Osteoblast (primary cell): ENCODE results near the gene ADORA2A. TPM values are rescaled to one million over a fixed set of nuclear protein-coding genes. Genes with fewer than 3 reads are reported as not detected.

Experiments used
- DNase-seq: peaks from one replicate; pipeline ENCODE4 v3.0.0; 2011; ENCODE audit warnings: low spot score, mixed read lengths; ENCODE audit not compliant: insufficient read length; ENCODE audit errors: missing footprints
- H2AFZ ChIP-seq: 2 replicates; pipeline ENCODE4 v1.6.0; 2011; ENCODE audit warnings: mild to moderate bottlenecking, low read length
- H3K27ac ChIP-seq: 2 replicates; pipeline ENCODE4 v1.5.1; 2011; ENCODE audit warnings: mild to moderate bottlenecking, low read depth, low read length, moderate library complexity
- H3K27me3 ChIP-seq: 2 replicates; pipeline ENCODE4 v1.6.0; 2012; ENCODE audit warnings: mild to moderate bottlenecking, control low read depth, inconsistent platforms, low read length, moderate library complexity; ENCODE audit not compliant: insufficient read depth
- H3K36me3 ChIP-seq: 2 replicates; pipeline ENCODE4 v1.5.1; 2011; ENCODE audit warnings: mild to moderate bottlenecking, low read length, control low read depth, moderate library complexity; ENCODE audit not compliant: insufficient read depth
- H3K4me1 ChIP-seq: 2 replicates; pipeline ENCODE4 v1.5.1; 2011; ENCODE audit warnings: mild to moderate bottlenecking, low read length, control low read depth, moderate library complexity; ENCODE audit not compliant: insufficient read depth
- H3K4me2 ChIP-seq: 2 replicates; pipeline ENCODE4 v1.6.0; 2011; ENCODE audit warnings: mild to moderate bottlenecking, low read length; ENCODE audit not compliant: insufficient read depth
- H3K4me3 ChIP-seq: fragments of 200-600 bp; sonication (generic); 3 replicates; pipeline ENCODE4 v1.5.1; 2012; ENCODE audit warnings: mild to moderate bottlenecking, low read length, inconsistent platforms; ENCODE audit not compliant: insufficient read depth
- H3K79me2 ChIP-seq: 2 replicates; pipeline ENCODE4 v1.6.0; 2012; ENCODE audit warnings: mild to moderate bottlenecking, low read length, control low read depth, inconsistent platforms; ENCODE audit not compliant: insufficient read depth
- H3K9me3 ChIP-seq: 2 replicates; pipeline ENCODE4 v1.5.1; 2011; ENCODE audit warnings: low read depth, low read length, control low read depth
- H4K20me1 ChIP-seq: 2 replicates; pipeline ENCODE4 v1.6.0; 2012; ENCODE audit warnings: mild to moderate bottlenecking, low read length, control low read depth; ENCODE audit not compliant: insufficient read depth
- total RNA-seq: library from RNA; depleted of rRNA; stranded (reverse); fragments of >200 nt; gene quantifications from 2 replicates; pipeline ENCODE4 v1.2.3, GENCODE V29; 2012
- TF ChIP-seq, protein P1 (sequence below): IDR thresholded peaks from 2 replicates; pipeline ENCODE4 v1.5.1; 2011; ENCODE audit warnings: mild to moderate bottlenecking, low read depth, low read length, moderate library complexity; ENCODE audit errors: extremely low read depth

The ADORA2A gene
- total RNA-seq, 1 donor: 0.72 TPM

DNA sequence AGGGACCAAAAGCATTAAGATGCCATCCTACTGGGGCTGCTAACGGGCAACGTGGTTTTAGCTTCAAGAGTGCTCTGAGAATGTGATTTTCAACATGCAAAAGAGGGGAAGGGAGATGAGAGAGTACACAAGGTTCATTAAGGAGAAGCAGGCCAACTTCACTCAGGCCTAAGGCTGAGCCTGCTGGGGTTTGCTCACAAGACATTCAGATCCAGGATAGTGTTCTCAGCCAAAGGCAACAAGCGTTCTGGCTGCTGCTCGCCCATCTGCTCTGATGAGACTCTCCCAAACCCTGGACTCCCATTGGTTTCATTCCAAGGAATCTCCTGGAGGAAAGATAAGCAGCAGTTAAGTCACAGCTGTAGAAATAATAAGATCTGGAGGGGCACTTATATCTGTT lies 44.2 kb downstream of the ADORA2A start:
- Histone ChIP-seq H3K4me3 (no peak overlapping the region), H3K79me2 (no peaks in the 10 kb centered on the region), H3K4me1 (peaks cover 40% of the 10 kb centered on the region), H3K4me2 (peak overlapping the region; percentile 40), H3K27ac (peak overlapping the region; percentile 72), H3K9me3 (no peaks in the 10 kb centered on the region), H2AFZ (peak overlapping the region; percentile 58), H4K20me1 (no peaks in the 10 kb centered on the region), H3K36me3 (no peaks in the 10 kb centered on the region), H3K27me3 (no peaks in the 10 kb centered on the region)
- DNase-seq: peak; percentile 73
- TF ChIP-seq, protein P1, sequence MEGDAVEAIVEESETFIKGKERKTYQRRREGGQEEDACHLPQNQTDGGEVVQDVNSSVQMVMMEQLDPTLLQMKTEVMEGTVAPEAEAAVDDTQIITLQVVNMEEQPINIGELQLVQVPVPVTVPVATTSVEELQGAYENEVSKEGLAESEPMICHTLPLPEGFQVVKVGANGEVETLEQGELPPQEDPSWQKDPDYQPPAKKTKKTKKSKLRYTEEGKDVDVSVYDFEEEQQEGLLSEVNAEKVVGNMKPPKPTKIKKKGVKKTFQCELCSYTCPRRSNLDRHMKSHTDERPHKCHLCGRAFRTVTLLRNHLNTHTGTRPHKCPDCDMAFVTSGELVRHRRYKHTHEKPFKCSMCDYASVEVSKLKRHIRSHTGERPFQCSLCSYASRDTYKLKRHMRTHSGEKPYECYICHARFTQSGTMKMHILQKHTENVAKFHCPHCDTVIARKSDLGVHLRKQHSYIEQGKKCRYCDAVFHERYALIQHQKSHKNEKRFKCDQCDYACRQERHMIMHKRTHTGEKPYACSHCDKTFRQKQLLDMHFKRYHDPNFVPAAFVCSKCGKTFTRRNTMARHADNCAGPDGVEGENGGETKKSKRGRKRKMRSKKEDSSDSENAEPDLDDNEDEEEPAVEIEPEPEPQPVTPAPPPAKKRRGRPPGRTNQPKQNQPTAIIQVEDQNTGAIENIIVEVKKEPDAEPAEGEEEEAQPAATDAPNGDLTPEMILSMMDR: no peak

DNA sequence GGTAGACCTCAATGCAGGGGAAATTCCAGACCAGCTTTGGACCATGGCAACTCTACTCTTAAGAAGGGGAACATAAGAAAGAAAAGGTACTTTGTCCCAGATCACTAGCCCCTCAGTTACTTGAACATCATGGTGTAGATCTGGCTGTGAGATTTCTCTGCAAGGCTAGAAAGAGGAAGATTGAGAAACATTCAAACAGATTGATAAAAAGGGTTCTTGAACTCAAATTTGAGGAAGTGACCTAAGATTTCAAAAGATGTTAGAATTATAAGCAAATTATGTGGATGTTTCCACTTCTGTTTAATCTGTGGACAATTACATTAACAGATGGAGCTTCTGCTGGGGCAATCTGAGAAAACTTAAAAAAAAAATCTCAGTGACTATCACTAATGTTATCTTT lies 45.9 kb downstream of the ADORA2A start:
- no peak overlapping the region for H2AFZ ChIP-seq
- TF ChIP-seq, protein P1: no peak
- no peak overlapping the region for H3K27ac ChIP-seq
- H3K36me3 ChIP-seq: no peaks in the 10 kb centered on the region
- H3K27me3 ChIP-seq: no peaks in the 10 kb centered on the region
- H4K20me1 ChIP-seq: no peaks in the 10 kb centered on the region
- peaks cover 32% of the 10 kb centered on the region for H3K4me1 ChIP-seq
- no peak for DNase-seq
- H3K4me3 ChIP-seq: no peak overlapping the region
- no peaks in the 10 kb centered on the region for H3K79me2 ChIP-seq
- H3K4me2 ChIP-seq: no peak overlapping the region
- H3K9me3 ChIP-seq: no peaks in the 10 kb centered on the region

DNA sequence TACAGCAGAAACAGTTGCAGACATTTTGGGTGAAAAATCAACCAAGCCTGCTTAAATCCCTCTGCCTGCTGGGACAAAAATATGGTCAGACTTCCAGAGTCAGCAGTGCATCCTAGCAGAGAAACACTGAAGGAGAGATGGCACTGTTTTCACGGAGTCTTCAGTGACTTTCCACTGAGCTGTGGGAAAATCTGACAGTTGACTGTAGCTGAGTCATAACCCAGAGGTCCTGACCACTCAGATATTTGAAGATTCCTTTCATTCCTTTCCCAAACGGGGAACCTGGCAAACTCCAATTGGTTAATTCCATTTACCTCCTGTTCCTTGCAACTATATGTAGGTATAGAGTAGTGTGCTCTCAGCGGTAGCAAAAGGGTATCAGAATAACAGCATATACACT lies 46.8 kb downstream of the ADORA2A start:
- H3K4me2 ChIP-seq: peak overlapping the region; percentile 51

DNA sequence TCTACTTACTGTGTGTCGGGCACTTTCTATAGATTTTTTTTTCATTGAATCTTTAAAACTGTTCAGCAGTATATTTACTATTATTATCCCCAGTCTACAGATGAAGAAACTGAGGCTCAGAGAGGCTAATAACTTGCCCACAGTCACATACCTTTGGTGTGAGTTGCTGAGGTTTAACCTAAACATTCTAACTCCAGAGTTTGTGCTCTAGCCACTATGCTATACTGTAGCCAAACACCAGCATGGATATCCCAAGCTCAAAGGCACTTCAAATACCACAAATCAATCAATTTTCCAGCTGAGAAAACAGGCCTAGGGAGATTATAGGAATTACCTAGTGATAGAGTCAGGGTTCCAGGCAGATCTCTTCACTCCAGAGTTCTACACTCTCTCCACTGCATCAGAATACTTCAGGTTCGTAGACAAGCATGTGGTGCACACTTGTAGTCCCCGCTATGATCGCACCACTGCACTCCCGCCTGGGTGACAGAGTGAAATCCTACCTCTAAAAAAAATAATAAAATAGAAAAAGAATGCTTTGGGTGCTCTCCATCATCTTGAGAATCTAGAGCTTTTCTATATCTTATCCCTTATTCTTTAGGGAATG lies 47.4 kb downstream of the ADORA2A start:
- no peak for DNase-seq
- TF ChIP-seq, protein P1: no peak
- Histone ChIP-seq H3K4me3 (no peak overlapping the region), H3K79me2 (no peaks in the 10 kb centered on the region), H3K27me3 (no peaks in the 10 kb centered on the region), H3K4me2 (no peak overlapping the region), H3K9me3 (no peaks in the 10 kb centered on the region), H3K4me1 (peaks cover 32% of the 10 kb centered on the region), H4K20me1 (no peaks in the 10 kb centered on the region), H3K36me3 (no peaks in the 10 kb centered on the region), H2AFZ (no peak overlapping the region), H3K27ac (peak overlapping the region; percentile 89)

More for the DNA sequence above, 46.8 kb downstream of the ADORA2A start:
- Histone ChIP-seq H3K4me1 (peaks cover 32% of the 10 kb centered on the region), H2AFZ (peak overlapping the region; percentile 30), H3K9me3 (no peaks in the 10 kb centered on the region), H4K20me1 (no peaks in the 10 kb centered on the region), H3K27me3 (no peaks in the 10 kb centered on the region), H3K27ac (peak overlapping the region; percentile 89), H3K36me3 (no peaks in the 10 kb centered on the region), H3K79me2 (no peaks in the 10 kb centered on the region), H3K4me3 (no peak overlapping the region)
- peak; percentile 89 for DNase-seq
- TF ChIP-seq, protein P1: no peak
